WTC11 (cell line): Measurements from ENCODE around the gene SEMA4D. TPM values are rescaled to one million over a fixed set of nuclear protein-coding genes. Genes with fewer than 3 reads are reported as not detected.

Source experiments
- ATAC-seq: fragments of 200-7000 bp; cut with Tn5 transposase; 2 replicates; pipeline ENCODE4 v1.10.0; 2021; ENCODE audit warnings: mild to moderate bottlenecking, moderate library complexity
- CTCF ChIA-PET: fragments of 300-600 bp; sonication (Branson Sonifier 250); formaldehyde crosslinking; loops from one replicate; lab custom pipeline; 2021; ENCODE audit warnings: antibody characterized with exemption; lab: Charles Lee
- POLR2A ChIA-PET: fragments of 350-600 bp; sonication (Branson Sonifier 250); formaldehyde crosslinking; loops from one replicate; lab custom pipeline; 2021; ENCODE audit warnings: antibody characterized with exemption; lab: Charles Lee
- DNase-seq: peaks from one replicate; pipeline ENCODE4 v3.0.0; 2021; ENCODE audit warnings: low spot score
- H3K27ac Mint-ChIP-seq: 2 replicates; pipeline ENCODE4 v1.8.0; 2021; ENCODE audit warnings: mixed read lengths
- H3K27me3 Mint-ChIP-seq: 2 replicates; pipeline ENCODE4 v1.8.0; 2021; ENCODE audit warnings: low read depth, mild to moderate bottlenecking, moderate library complexity, mixed read lengths
- H3K36me3 Mint-ChIP-seq: 2 replicates; pipeline ENCODE4 v1.8.0; 2021; ENCODE audit warnings: mixed read lengths
- H3K4me1 Mint-ChIP-seq: 2 replicates; pipeline ENCODE4 v1.8.0; 2022; ENCODE audit warnings: mixed read lengths
- H3K4me3 Mint-ChIP-seq: 2 replicates; pipeline ENCODE4 v1.8.0; 2021; ENCODE audit warnings: mild to moderate bottlenecking, moderate library complexity, mixed read lengths
- H3K9me3 Mint-ChIP-seq: 2 replicates; pipeline ENCODE4 v1.8.0; 2021; ENCODE audit warnings: mixed read lengths
- ARID4B ChIP-seq: sonication (generic); formaldehyde crosslinking; IDR thresholded peaks from 2 replicates; pipeline ENCODE4 v1.8.0; 2023; ENCODE audit warnings: missing genetic modification reagents, mild to moderate bottlenecking, borderline replicate concordance
- EMX1 ChIP-seq: fragments of 250-450 bp; sonication (Bioruptor Pico); IDR thresholded peaks from 2 replicates; pipeline ENCODE4 v1.8.0; 2021; ENCODE audit warnings: mild to moderate bottlenecking
- ETV6 ChIP-seq: sonication (generic); formaldehyde crosslinking; IDR thresholded peaks from 2 replicates; pipeline ENCODE4 v1.8.1; 2022; ENCODE audit warnings: mild to moderate bottlenecking, missing genetic modification reagents
- FOXK1 ChIP-seq: sonication (generic); formaldehyde crosslinking; IDR thresholded peaks from 2 replicates; pipeline ENCODE4 v1.8.0; 2022; ENCODE audit warnings: mild to moderate bottlenecking, moderate library complexity, missing genetic modification reagents
- HMGA2 ChIP-seq: fragments of 250-450 bp; sonication (Bioruptor Pico); IDR thresholded peaks from 2 replicates; pipeline ENCODE4 v1.4.0; 2021; ENCODE audit warnings: mild to moderate bottlenecking, moderate library complexity
- IRF2 ChIP-seq: sonication (generic); formaldehyde crosslinking; IDR thresholded peaks from 2 replicates; pipeline ENCODE4 v1.8.0; 2022; ENCODE audit warnings: low read depth, missing genetic modification reagents, borderline replicate concordance
- NFATC4 ChIP-seq: fragments of 250-450 bp; sonication (Bioruptor Pico); IDR thresholded peaks from 2 replicates; pipeline ENCODE4 v1.9.0; 2021; ENCODE audit warnings: mild to moderate bottlenecking
- NR1H2 ChIP-seq: sonication (generic); formaldehyde crosslinking; IDR thresholded peaks from 2 replicates; pipeline ENCODE4 v1.9.0; 2021; ENCODE audit warnings: mild to moderate bottlenecking, moderate library complexity, missing genetic modification reagents
- TEAD4 ChIP-seq: sonication (generic); formaldehyde crosslinking; IDR thresholded peaks from 2 replicates; pipeline ENCODE4 v1.8.0; 2022; ENCODE audit warnings: mild to moderate bottlenecking, missing genetic modification reagents
- ZNF512 ChIP-seq: sonication (generic); formaldehyde crosslinking; IDR thresholded peaks from 2 replicates; pipeline ENCODE4 v1.8.1; 2022; ENCODE audit warnings: missing genetic modification reagents, borderline replicate concordance
- ZSCAN18 ChIP-seq: fragments of 250-450 bp; sonication (Bioruptor Pico); IDR thresholded peaks from 2 replicates; pipeline ENCODE4 v2.1.2; 2022; ENCODE audit warnings: mild to moderate bottlenecking, moderate library complexity
- total RNA-seq: library from RNA; stranded (reverse); gene quantifications from 3 replicates; pipeline ENCODE4 v1.2.3, GENCODE V29; 2021
- TF ChIP-seq, protein P1 (sequence below): sonication (generic); formaldehyde crosslinking; conservative IDR thresholded peaks from 2 replicates; pipeline ENCODE4 v1.8.1; 2022; ENCODE audit warnings: mild to moderate bottlenecking, missing genetic modification reagents
- TF ChIP-seq, protein P2 (sequence below): sonication (generic); formaldehyde crosslinking; conservative IDR thresholded peaks from 2 replicates; pipeline ENCODE4 v1.8.1; 2023; ENCODE audit warnings: mild to moderate bottlenecking, low read depth, missing genetic modification reagents, moderate library complexity
- TF ChIP-seq, protein P3 (sequence below): sonication (generic); formaldehyde crosslinking; IDR thresholded peaks from 2 replicates; pipeline ENCODE4 v1.8.1; 2023; ENCODE audit warnings: mild to moderate bottlenecking, moderate library complexity, missing genetic modification reagents

Gene SEMA4D
- total RNA-seq, 1 experiment from 2014 or later, result 67.8 TPM

- CTCF ChIA-PET, result interaction anchor here (1.2 to 1.5 kb wide), 2 partner anchors 33 to 103 kb away, joined by 3 to 4 read pairs; no protein-coding TSS in a partner anchor
- POLR2A ChIA-PET, result no interaction called here
- H3K27ac Mint-ChIP-seq, result no peak overlapping the region
These were observed 33.9 kb upstream of the SEMA4D start for GRCh38 chr9:89531766-89532165.

DNA sequence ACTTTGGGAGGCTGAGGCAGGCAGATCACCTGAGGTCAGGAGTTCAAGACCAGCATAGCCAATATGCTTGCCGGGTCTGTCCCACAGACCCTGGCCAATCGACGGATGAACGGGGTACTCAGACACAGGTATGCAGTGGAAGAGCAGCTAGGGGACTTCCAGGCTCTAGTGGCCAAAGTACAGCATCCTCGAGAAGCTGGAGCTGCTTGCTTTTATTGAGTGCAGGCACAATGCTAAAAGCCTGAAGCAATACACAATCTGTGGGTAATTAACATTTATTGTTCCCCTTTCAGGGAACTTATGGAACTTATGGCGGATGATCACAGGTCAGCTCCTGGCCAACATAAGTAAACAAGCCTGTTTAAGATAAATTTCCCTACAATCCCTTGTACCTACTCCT lies 32.8 kb upstream of the SEMA4D start:
- TF ChIP-seq ZSCAN18 (CRISPR knock-in tag), result no peak
- TF ChIP-seq NFATC4 (CRISPR knock-in tag), result no peak
- TF ChIP-seq, protein P1, sequence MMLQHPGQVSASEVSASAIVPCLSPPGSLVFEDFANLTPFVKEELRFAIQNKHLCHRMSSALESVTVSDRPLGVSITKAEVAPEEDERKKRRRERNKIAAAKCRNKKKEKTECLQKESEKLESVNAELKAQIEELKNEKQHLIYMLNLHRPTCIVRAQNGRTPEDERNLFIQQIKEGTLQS (CRISPR knock-in tag), result no peak
- TF ChIP-seq, protein P2, sequence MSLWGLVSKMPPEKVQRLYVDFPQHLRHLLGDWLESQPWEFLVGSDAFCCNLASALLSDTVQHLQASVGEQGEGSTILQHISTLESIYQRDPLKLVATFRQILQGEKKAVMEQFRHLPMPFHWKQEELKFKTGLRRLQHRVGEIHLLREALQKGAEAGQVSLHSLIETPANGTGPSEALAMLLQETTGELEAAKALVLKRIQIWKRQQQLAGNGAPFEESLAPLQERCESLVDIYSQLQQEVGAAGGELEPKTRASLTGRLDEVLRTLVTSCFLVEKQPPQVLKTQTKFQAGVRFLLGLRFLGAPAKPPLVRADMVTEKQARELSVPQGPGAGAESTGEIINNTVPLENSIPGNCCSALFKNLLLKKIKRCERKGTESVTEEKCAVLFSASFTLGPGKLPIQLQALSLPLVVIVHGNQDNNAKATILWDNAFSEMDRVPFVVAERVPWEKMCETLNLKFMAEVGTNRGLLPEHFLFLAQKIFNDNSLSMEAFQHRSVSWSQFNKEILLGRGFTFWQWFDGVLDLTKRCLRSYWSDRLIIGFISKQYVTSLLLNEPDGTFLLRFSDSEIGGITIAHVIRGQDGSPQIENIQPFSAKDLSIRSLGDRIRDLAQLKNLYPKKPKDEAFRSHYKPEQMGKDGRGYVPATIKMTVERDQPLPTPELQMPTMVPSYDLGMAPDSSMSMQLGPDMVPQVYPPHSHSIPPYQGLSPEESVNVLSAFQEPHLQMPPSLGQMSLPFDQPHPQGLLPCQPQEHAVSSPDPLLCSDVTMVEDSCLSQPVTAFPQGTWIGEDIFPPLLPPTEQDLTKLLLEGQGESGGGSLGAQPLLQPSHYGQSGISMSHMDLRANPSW (CRISPR knock-in tag), result no peak
- TF ChIP-seq, protein P3, sequence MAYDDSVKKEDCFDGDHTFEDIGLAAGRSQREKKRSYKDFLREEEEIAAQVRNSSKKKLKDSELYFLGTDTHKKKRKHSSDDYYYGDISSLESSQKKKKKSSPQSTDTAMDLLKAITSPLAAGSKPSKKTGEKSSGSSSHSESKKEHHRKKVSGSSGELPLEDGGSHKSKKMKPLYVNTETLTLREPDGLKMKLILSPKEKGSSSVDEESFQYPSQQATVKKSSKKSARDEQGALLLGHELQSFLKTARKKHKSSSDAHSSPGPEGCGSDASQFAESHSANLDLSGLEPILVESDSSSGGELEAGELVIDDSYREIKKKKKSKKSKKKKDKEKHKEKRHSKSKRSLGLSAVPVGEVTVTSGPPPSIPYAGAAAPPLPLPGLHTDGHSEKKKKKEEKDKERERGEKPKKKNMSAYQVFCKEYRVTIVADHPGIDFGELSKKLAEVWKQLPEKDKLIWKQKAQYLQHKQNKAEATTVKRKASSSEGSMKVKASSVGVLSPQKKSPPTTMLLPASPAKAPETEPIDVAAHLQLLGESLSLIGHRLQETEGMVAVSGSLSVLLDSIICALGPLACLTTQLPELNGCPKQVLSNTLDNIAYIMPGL (CRISPR knock-in tag), result no peak
- TF ChIP-seq ZNF512 (CRISPR knock-in tag), result no peak
- no peak for TF ChIP-seq IRF2 (CRISPR knock-in tag)
- TF ChIP-seq NR1H2 (CRISPR knock-in tag), result no peak
- ATAC-seq, result no peak
- ChIA-PET POLR2A (no interaction called here), CTCF (no interaction called here)
- peaks cover 5% of the 10 kb centered on the region for H3K4me1 Mint-ChIP-seq
- H3K9me3 Mint-ChIP-seq, result peaks cover 38% of the 10 kb centered on the region
- H3K4me3 Mint-ChIP-seq, result no peak overlapping the region
- H3K27ac Mint-ChIP-seq, result no peak overlapping the region
- no peaks in the 10 kb centered on the region for H3K27me3 Mint-ChIP-seq
- peaks cover 3% of the 10 kb centered on the region; the same call in 1 of the 2 replicates for H3K36me3 Mint-ChIP-seq
- DNase-seq, result no peak

More at GRCh38 chr9:89531766-89532165, 33.9 kb upstream of the SEMA4D start:
- Mint-ChIP-seq H3K4me1 (peaks cover 5% of the 10 kb centered on the region), H3K9me3 (peaks cover 38% of the 10 kb centered on the region), H3K4me3 (no peak overlapping the region), H3K27me3 (no peaks in the 10 kb centered on the region), H3K36me3 (peaks cover 3% of the 10 kb centered on the region; the same call in 1 of the 2 replicates)
- DNase-seq (no peak), ATAC-seq (no peak)
- TF ChIP-seq EMX1 (CRISPR knock-in tag), result no peak
- no peak for TF ChIP-seq IRF2 (CRISPR knock-in tag)

GRCh38 chr9:89529243-89530035 lies 31.5 kb upstream of the SEMA4D start:
- no peaks in the 10 kb centered on the region for H3K27me3 Mint-ChIP-seq
- H3K4me1 Mint-ChIP-seq, result peaks cover 3% of the 10 kb centered on the region
- H3K36me3 Mint-ChIP-seq, result peaks cover 3% of the 10 kb centered on the region; the same call in 1 of the 2 replicates
- H3K9me3 Mint-ChIP-seq, result peaks cover 38% of the 10 kb centered on the region
- no peak overlapping the region for H3K4me3 Mint-ChIP-seq
- no peak overlapping the region for H3K27ac Mint-ChIP-seq
- CTCF ChIA-PET, result interaction anchor here (2.6 kb wide), 1 partner anchor 19 kb away, joined by 10 read pairs; no protein-coding TSS in a partner anchor
- ATAC-seq (no peak), DNase-seq (no peak)
- POLR2A ChIA-PET, result no interaction called here
- TF ChIP-seq TEAD4 (CRISPR knock-in tag) (no peak), FOXK1 (CRISPR knock-in tag) (no peak), ETV6 (CRISPR knock-in tag) (no peak), HMGA2 (CRISPR knock-in tag) (no peak), ARID4B (CRISPR knock-in tag) (no peak)
- TF ChIP-seq, protein P2 (CRISPR knock-in tag), result no peak
